ENCODE measurements around the gene BMF.
A peak's percentile ranks its signal among the peaks of the same experiment; 100 is the strongest.

BMF gene

DNA sequence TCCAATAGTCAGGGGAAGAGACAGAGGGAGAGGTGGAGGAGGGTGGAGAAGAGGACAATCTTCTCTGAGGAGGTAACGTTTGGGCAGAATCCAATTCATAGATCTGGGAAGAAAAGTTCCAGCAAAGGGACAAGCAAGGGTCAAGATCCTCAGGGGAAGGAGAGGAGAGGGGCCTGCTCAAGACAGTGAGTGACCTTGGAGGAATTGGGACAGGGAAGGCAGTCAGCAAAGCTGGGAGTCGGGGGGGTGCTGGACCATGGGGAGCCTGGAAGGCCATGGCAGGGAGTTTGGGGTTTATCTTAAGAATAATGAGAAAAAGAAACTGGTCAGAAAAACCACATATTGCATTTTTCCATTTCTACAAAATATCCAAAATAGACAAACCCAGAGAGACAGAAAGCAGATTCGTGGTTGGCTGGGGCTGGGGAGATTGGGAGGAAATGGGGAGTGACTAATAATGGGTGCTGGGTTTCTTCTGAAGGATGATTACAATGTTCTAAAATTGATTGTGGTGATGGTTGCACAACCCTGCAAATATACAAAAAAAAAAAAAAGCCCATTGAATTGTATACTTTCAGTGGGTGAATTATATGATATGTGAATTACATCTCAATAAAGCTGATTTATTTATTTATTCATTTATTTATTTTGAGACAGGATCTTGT lies 50.1 kb downstream of the BMF start:
- H3K27ac ChIP-seq (ENCODE audit: low read depth, low read length) = no peak overlapping the region
- peaks cover 2 to 29% (median 22%) of the 10 kb centered on the region in 5 donors for H3K4me1 ChIP-seq (ENCODE audit: control insufficient read depth in 5 of 5, insufficient read depth in 5 of 5, low read length in 5 of 5)
- no peak overlapping the region for H3K9ac ChIP-seq (ENCODE audit: low read length in 5 of 5)
- no peaks in the 10 kb centered on the region for H3K9me3 ChIP-seq (ENCODE audit: control insufficient read depth in 5 of 5, low read length in 5 of 5)
- no peaks in the 10 kb centered on the region for H3K27me3 ChIP-seq (ENCODE audit: control insufficient read depth in 5 of 5, insufficient read depth in 4 of 5, low read length in 5 of 5)
- H3K4me3 ChIP-seq (ENCODE audit: low read depth in 1 of 5, low read length in 5 of 5) = no peak overlapping the region
- H3K36me3 ChIP-seq (ENCODE audit: control insufficient read depth in 5 of 5, insufficient read depth in 5 of 5, low read length in 5 of 5) = peaks cover 0 to 2% (median 0%) of the 10 kb centered on the region in 5 donors

DNA sequence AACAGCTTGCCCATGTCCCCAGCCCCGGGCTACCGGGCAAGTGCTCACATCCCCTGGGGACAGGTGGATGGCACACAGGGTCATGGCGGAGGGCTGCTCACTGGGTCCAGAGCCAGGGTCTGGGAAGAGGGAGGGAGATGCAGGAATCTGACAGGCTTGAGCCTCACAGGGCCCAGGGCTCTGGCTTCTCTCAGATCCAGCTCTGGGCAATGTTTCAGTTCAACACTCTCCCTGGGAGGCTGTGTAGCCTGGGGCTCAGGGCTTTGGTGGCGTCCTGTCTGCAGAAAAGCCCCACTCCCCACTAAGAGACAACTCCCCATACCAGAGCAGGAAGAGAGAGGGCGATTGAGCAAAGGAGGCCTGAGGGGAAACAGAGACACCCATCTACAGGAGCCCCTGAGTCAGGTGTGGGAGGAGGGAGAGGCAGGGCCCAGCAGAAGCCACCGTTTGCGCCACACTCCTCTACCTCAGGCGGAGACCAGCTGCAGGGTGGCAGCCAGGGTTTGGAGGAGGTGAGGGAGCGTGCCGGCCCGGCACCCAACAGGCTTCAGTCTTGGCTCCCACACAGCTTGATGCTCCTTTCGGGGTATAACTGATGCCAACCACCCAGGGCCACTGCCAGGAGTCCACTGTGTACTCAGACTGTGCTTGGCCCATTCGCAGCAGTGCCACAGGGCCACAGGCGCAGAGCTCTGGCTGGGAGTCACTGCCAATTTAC lies 52.9 kb downstream of the BMF start:
- H3K27me3 ChIP-seq (ENCODE audit: control insufficient read depth in 5 of 5, insufficient read depth in 4 of 5, low read length in 5 of 5) = no peaks in the 10 kb centered on the region
- no peak overlapping the region for H3K4me3 ChIP-seq (ENCODE audit: low read depth in 1 of 5, low read length in 5 of 5)
- peaks cover 0 to 8% (median 0%) of the 10 kb centered on the region in 5 donors for H3K36me3 ChIP-seq (ENCODE audit: control insufficient read depth in 5 of 5, insufficient read depth in 5 of 5, low read length in 5 of 5)
- peaks cover 2 to 24% (median 18%) of the 10 kb centered on the region in 5 donors for H3K4me1 ChIP-seq (ENCODE audit: control insufficient read depth in 5 of 5, insufficient read depth in 5 of 5, low read length in 5 of 5)
- no peaks in the 10 kb centered on the region for H3K9me3 ChIP-seq (ENCODE audit: control insufficient read depth in 5 of 5, low read length in 5 of 5)
- H3K9ac ChIP-seq (ENCODE audit: low read length in 5 of 5) = peak overlapping the region in 2 of 5 donors; percentile 39 to 49
- no peak overlapping the region for H3K27ac ChIP-seq (ENCODE audit: low read depth, low read length)

DNA sequence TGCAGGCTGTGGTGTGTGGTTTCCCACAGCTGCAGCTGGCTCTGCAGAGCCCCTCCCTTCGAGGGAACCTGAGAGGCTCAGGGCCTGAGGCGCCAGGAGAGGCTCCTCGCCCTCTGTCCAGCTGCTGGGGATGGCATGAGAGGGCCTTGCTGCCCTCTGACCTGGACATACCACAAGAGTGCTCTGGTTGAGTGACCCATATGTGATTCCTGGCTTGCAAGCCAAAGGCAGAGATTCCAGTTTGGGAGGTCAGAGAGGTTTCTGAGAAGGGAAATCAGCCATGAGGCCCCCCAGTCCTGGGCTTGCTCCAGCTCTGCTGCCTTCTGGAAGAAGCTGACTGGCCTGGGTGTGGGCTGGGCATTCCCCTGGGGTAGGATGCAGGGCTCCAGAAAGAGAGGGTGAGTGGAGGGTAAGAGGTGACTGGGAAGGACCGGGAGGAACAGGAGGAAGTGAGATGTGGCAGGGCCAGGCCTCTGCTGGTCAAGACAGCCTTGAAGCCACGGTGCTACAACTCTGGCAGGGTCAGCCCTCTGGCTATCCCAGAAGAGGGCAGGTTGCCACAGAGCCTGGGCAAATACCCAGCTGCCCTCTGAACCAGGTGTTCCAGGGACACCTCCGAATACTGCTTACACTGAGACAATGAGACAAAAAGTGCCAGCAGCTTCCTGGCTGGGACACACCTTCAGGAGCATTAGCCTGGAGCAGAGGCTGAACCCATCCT lies 53.7 kb downstream of the BMF start:
- Histone ChIP-seq H3K4me1 (ENCODE audit: control insufficient read depth in 5 of 5, insufficient read depth in 5 of 5, low read length in 5 of 5) (peaks cover 2 to 24% (median 18%) of the 10 kb centered on the region in 5 donors), H3K36me3 (ENCODE audit: control insufficient read depth in 5 of 5, insufficient read depth in 5 of 5, low read length in 5 of 5) (peaks cover 0 to 8% (median 0%) of the 10 kb centered on the region in 5 donors), H3K4me3 (ENCODE audit: low read depth in 1 of 5, low read length in 5 of 5) (no peak overlapping the region), H3K9ac (ENCODE audit: low read length in 5 of 5) (peak overlapping the region in 2 of 5 donors; percentile 39 to 49), H3K27ac (ENCODE audit: low read depth, low read length) (no peak overlapping the region), H3K9me3 (ENCODE audit: control insufficient read depth in 5 of 5, low read length in 5 of 5) (no peaks in the 10 kb centered on the region), H3K27me3 (ENCODE audit: control insufficient read depth in 5 of 5, insufficient read depth in 4 of 5, low read length in 5 of 5) (no peaks in the 10 kb centered on the region)

DNA sequence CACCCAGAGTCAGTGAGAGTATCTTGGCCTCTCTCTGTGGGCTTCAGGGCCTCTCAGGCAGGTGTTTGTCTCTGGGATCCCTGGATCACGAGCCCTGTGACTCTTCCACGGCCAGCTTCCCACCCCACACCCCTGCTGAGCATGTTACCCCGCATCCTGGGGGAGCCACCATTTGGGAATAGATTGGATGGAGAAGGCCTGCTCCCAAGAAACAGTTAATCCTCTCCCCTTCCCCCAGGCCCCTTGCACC lies 54.1 kb downstream of the BMF start:
- no peaks in the 10 kb centered on the region for H3K27me3 ChIP-seq (ENCODE audit: control insufficient read depth in 5 of 5, insufficient read depth in 4 of 5, low read length in 5 of 5)
- no peaks in the 10 kb centered on the region for H3K9me3 ChIP-seq (ENCODE audit: control insufficient read depth in 5 of 5, low read length in 5 of 5)
- H3K9ac ChIP-seq (ENCODE audit: low read length in 5 of 5) = no peak overlapping the region
- H3K4me1 ChIP-seq (ENCODE audit: control insufficient read depth in 5 of 5, insufficient read depth in 5 of 5, low read length in 5 of 5) = peaks cover 2 to 24% (median 19%) of the 10 kb centered on the region in 5 donors
- peaks cover 0 to 8% (median 0%) of the 10 kb centered on the region in 5 donors for H3K36me3 ChIP-seq (ENCODE audit: control insufficient read depth in 5 of 5, insufficient read depth in 5 of 5, low read length in 5 of 5)
- no peak overlapping the region for H3K4me3 ChIP-seq (ENCODE audit: low read depth in 1 of 5, low read length in 5 of 5)
- H3K27ac ChIP-seq (ENCODE audit: low read depth, low read length) = no peak overlapping the region

DNA sequence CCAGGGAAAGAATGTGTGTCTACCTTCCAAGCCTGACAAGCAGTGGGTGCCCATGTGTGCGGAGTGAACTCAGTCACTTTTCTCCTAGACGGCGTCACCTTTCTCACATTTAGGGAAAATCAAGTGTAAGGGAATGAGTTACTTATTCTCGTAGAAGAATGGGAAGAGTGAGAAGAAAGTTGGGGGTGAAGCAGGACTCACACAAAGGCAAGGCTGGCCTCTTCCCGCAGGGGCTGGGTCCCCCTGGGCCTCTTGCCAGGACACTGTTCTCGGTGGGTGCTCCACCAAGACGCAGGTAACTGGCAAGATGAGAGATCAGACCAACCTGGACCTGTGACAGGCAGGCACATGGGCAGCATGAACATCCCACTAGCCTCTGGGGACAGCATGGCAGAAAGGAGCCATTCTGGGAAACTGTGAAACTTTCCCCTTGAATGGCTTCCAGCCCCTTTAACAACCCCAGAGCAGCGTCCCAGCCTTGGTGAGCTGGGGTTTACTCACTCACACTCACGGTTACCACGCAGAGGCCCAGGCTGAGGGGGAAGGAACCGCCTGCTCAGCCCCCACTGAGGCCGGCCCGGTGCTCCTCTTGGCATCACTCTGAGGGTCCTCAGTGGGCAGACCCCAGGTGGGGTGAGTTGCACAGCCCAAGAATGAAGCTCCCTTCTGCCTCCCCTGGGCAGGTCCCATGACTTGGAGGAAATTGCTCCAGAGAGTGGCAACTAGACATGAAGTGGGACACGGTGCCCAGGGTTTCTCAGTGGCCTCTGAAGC lies 54.7 kb downstream of the BMF start:
- H3K4me1 ChIP-seq (ENCODE audit: control insufficient read depth in 5 of 5, insufficient read depth in 5 of 5, low read length in 5 of 5) = peaks cover 2 to 26% (median 20%) of the 10 kb centered on the region in 5 donors
- no peak overlapping the region for H3K27ac ChIP-seq (ENCODE audit: low read depth, low read length)

DNA sequence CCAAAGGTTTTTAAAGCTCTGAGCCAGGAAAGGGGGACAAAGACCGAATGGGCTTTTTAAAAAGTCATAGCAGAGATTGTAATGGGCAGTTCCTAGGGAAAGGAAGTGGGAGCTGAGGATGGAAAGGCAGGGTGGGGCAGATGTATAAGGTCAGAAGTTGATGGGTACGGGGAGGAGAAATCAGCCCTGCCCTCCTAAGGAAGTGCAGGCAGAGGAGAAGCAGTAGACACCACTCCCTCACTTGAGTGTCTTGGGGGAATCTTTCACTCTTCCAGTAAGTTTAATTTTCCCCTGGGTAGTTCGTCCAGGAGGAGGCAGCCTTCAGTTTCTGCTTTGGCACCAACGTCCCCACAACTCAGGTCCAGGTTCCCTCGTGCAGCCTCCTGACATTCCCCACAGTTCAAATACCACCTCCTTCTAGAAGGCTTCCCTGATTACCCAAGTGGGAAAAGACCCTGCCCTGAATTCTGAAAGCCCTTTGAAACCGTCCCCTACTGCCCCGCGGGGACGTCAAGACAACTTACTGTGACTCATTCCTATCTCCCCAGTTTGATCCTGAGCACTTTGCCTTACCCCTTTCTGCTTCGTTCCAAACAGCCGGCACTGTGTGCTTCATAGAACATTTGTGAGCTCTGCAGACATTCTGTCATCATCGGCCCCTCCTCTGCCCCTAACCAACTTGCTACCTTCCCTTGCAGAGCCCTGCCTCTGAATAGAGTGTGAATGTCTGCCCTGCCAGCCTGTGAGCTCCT lies 55.4 kb downstream of the BMF start:
- H3K27ac ChIP-seq (ENCODE audit: low read depth, low read length) = no peak overlapping the region
- no peaks in the 10 kb centered on the region for H3K9me3 ChIP-seq (ENCODE audit: control insufficient read depth in 5 of 5, low read length in 5 of 5)
- H3K9ac ChIP-seq (ENCODE audit: low read length in 5 of 5) = no peak overlapping the region
- peaks cover 0 to 8% (median 0%) of the 10 kb centered on the region in 5 donors for H3K36me3 ChIP-seq (ENCODE audit: control insufficient read depth in 5 of 5, insufficient read depth in 5 of 5, low read length in 5 of 5)
- peaks cover 6 to 34% (median 24%) of the 10 kb centered on the region in 5 donors for H3K4me1 ChIP-seq (ENCODE audit: control insufficient read depth in 5 of 5, insufficient read depth in 5 of 5, low read length in 5 of 5)
- H3K4me3 ChIP-seq (ENCODE audit: low read depth in 1 of 5, low read length in 5 of 5) = no peak overlapping the region
- H3K27me3 ChIP-seq (ENCODE audit: control insufficient read depth in 5 of 5, insufficient read depth in 4 of 5, low read length in 5 of 5) = no peaks in the 10 kb centered on the region

More for the DNA sequence above, 54.7 kb downstream of the BMF start:
- Histone ChIP-seq H3K4me3 (ENCODE audit: low read depth in 1 of 5, low read length in 5 of 5) (no peak overlapping the region), H3K36me3 (ENCODE audit: control insufficient read depth in 5 of 5, insufficient read depth in 5 of 5, low read length in 5 of 5) (peaks cover 0 to 8% (median 0%) of the 10 kb centered on the region in 5 donors), H3K9ac (ENCODE audit: low read length in 5 of 5) (no peak overlapping the region), H3K27me3 (ENCODE audit: control insufficient read depth in 5 of 5, insufficient read depth in 4 of 5, low read length in 5 of 5) (no peaks in the 10 kb centered on the region), H3K9me3 (ENCODE audit: control insufficient read depth in 5 of 5, low read length in 5 of 5) (no peaks in the 10 kb centered on the region)

DNA sequence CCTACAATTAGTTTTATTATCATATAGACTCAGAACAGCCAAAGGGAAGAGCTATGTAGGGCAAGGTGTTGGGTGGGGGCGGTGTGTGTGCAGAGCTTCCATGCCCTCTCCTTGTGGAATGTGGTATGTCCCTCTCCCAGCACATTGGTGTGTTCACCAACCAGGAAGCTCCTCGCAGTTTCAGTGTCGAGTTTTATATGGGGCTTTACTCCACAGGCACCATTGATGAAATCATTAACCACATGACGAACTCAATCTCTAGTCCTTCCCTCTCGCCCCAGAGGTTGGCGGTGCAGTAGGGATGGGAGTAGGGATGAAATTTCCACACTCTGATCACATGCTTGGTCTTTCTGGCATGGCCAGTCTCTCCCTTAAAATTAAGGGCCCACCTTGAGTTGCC lies 56.1 kb downstream of the BMF start:
- Histone ChIP-seq H3K27ac (ENCODE audit: low read depth, low read length) (no peak overlapping the region), H3K36me3 (ENCODE audit: control insufficient read depth in 5 of 5, insufficient read depth in 5 of 5, low read length in 5 of 5) (peaks cover 0 to 8% (median 0%) of the 10 kb centered on the region in 5 donors), H3K4me3 (ENCODE audit: low read depth in 1 of 5, low read length in 5 of 5) (no peak overlapping the region), H3K4me1 (ENCODE audit: control insufficient read depth in 5 of 5, insufficient read depth in 5 of 5, low read length in 5 of 5) (peaks cover 11 to 41% (median 31%) of the 10 kb centered on the region in 5 donors), H3K9me3 (ENCODE audit: control insufficient read depth in 5 of 5, low read length in 5 of 5) (no peaks in the 10 kb centered on the region), H3K27me3 (ENCODE audit: control insufficient read depth in 5 of 5, insufficient read depth in 4 of 5, low read length in 5 of 5) (no peaks in the 10 kb centered on the region), H3K9ac (ENCODE audit: low read length in 5 of 5) (no peak overlapping the region)

DNA sequence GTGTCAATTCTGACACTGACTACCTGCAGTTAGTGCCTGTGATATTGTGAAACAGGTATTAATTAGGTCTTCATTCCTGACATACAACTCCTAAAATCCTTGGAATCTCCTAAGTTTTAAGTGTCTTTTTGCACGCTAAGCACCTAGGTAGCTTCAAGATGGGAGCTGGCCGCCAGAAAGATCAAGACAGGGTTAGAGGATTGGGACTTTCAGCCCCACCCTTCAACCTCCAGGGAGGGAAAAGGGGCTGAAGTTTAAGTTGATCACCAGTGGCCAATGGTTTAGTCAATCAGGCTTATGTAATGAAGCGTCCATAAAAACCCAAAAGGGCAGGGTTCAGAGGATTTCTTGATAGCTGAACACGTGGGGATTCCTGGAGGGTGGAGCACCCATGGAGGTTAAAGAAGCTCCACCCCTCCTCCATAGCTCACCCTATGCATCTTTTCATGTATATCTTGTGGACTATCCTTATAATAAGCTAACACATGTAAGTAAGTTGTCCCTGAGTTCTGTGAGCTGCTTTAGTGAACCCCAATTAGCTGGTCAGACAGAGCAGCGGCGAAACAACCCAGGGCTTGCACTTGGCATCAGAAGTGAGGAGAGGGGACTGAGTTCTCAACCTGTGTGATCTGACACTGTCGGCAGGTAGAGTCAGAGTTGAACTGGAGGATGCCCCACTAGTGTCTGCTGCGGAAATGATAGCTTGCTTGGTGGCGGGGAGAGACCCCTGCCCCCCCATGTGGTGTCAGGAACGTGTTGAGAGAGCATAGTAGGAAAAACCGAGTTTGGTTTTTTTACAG lies 56.9 kb downstream of the BMF start:
- Histone ChIP-seq H3K27me3 (ENCODE audit: control insufficient read depth in 5 of 5, insufficient read depth in 4 of 5, low read length in 5 of 5) (no peaks in the 10 kb centered on the region), H3K9ac (ENCODE audit: low read length in 5 of 5) (no peak overlapping the region), H3K27ac (ENCODE audit: low read depth, low read length) (no peak overlapping the region), H3K36me3 (ENCODE audit: control insufficient read depth in 5 of 5, insufficient read depth in 5 of 5, low read length in 5 of 5) (peaks cover 0 to 8% (median 0%) of the 10 kb centered on the region in 5 donors), H3K9me3 (ENCODE audit: control insufficient read depth in 5 of 5, low read length in 5 of 5) (no peaks in the 10 kb centered on the region), H3K4me1 (ENCODE audit: control insufficient read depth in 5 of 5, insufficient read depth in 5 of 5, low read length in 5 of 5) (peaks cover 17 to 48% (median 39%) of the 10 kb centered on the region in 5 donors), H3K4me3 (ENCODE audit: low read depth in 1 of 5, low read length in 5 of 5) (no peak overlapping the region)
